HCEC 1CT (cell line): ENCODE data around the gene ABHD17C.

Experiments used
- DNase-seq: peaks from one replicate; pipeline ENCODE4 v3.0.0-alpha.2; 2017

The ABHD17C gene

DNA sequence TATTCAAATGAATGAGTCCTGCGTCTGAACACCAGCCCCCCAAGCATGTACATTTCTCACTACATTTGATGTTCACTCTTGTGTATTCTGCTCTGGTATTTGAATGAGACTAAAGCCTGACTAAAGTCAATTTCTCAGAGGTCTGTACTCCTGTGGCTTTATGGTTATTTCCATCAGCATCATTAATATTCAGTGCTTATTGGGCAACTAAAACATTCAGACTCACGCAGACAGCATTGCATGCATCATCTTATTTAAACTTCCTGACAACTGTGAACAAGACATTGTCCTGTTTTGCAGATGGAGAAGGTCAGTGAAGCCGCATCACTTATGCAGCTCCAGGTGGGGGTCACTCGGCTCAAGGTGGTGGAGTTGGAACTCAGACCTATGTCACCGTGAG, 95.1 kb downstream of the ABHD17C start:
- no peak for DNase-seq

DNA sequence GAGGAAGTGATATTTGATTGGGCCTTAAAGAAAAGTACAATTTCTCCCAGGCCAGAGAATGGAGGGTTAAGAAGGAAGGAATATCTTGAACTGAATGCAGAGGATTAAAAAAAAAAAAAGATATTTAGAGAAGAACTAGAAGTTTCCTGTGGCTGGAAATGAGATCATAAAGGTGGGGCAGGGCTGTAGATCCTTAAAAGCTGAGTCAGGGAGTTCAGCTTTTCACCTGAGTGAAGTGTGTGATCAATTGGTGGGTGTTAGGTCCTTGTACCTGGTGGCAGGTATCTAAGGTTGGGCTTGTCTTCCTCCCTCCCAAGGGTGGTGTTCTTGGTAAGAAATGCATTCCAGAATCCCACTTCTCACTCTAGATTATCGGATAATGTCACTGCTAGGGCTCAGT, 95.9 kb downstream of the ABHD17C start:
- no peak for DNase-seq

DNA sequence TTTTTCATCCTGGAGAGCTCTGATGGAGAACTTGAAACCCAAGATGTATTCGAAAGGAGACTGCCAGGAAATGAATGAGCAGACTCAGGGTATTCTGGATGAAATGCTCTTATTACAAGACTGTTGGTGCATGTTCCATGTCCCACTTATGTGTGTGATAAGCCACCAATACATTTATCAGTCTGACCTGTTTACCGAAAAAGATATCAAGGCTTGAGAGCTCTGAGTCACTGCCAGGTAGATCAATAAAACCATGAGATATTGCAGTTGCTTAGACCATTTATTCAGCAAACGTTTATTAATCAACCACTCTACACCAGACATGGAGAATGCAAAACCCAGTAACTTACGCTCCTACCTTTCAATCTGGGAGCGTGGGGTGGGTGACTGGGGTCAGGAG, 101.3 kb downstream of the ABHD17C start:
- no peak for DNase-seq

DNA sequence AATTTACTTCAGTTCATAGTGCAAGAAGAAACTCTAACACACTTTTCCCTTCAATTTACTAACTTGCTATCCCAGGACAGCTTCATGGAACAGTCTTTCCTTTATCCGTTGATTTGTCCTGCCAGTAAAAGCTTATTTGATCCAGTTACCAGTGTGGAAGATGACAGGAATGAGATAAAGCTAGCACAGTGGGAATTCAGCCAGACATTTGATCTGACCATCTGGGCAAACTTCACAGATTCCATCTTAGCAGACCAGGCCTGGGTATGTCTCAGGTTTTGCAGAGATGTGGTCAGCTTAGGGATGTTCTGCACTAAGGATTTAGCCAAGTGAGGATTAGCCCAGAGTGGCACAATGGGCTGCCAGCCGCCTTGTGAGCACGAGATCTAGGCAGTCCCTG, 103.8 kb downstream of the ABHD17C start:
- no peak for DNase-seq

DNA sequence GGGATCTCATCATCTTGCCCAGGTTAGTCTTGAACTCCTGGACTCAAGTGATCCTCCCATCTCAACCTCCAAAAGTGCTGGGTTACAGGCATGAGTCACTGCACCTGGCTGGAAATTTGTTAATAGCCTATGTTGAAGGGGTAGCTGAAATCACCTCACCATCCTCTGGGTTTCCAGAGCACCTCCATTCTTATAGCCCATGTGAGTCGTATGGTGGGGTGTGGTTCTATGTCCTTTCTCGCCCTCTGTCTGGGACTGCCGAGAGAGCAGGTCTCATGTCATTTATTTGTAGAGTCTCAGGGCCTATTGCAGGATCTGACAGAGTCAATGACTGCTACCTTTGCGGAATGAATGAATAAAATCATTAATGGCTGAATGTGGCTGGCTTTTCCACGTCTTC, 105.0 kb downstream of the ABHD17C start:
- DNase-seq, result no peak

DNA sequence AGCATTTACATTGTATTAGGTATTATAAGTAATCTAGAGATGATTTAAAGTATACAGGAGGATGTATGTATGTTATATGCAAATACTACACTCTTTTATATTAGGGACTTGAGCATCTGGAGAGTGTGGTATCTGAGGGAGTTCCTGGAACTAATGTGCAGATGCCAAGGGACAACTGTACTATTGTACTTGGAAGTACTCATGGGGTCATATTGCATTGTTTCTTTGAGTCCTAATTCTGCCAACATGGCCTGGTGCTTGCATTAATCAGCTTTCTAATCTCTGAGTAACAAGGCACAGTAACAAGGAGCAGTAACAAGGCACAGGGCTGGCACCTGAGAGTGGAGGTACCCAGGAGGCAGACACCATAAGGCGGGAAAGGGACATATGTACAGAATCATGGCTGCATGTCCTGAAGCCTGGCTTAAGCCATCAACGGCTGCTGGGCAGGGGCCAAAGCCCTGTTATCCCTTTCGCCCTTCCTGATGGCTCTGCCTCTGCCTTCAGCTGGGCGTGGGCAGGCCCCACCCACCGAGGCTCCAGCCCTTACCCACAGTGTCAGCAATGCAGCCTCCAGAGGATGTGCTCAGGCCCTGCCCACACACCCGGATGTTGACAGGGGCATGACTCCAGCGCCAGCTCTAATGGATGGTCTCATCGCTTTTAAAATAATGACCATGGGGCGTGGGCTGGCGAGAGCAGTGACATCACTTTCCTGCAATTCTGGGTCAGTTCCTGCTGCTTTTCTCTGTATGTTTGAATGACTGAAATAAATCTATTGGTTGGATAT, 107.0 kb downstream of the ABHD17C start:
- no peak for DNase-seq

DNA sequence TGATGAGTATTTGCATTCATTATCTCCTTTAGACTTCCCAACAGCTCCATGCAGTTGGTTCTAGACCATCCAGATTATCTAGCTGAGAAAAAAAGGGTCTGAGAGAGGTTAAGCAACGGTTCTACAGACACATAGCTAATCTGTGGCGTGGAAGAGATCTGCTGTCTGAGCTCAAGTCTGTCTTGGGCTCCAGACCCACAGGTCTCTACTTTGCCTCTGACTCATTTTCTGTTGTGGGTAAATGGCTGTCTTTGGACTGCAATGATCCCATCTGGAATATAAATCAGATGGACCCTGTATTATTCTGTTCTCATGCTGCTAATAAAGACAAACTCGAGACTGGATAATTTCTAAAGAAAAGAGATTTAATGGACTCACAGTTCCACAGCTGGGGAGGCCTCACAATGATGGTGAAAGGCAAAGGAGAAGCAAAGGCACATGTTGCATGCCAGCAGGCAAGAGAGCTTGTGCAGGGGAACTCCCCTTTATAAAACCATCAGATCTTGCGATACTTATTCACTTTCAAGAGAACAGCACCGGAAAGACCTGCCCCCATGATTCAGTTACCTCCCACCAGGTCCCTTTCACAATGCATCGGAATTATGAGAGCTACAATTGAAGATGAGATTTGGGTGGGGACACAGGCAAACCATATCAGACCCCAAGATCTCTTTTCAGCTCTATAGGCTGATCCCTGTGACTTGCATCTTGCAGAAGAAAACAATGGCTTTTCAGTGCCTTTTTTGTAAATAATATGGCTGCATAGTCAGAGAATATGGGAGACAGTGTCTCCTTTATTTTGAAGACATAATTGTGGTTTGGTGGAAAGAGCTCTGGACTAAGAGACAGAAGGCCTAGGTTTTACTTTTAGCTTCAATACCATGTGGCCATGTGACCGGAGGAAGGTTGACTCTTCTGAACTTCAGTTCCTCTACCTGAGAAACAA, 108.7 kb downstream of the ABHD17C start:
- DNase-seq, result no peak

DNA sequence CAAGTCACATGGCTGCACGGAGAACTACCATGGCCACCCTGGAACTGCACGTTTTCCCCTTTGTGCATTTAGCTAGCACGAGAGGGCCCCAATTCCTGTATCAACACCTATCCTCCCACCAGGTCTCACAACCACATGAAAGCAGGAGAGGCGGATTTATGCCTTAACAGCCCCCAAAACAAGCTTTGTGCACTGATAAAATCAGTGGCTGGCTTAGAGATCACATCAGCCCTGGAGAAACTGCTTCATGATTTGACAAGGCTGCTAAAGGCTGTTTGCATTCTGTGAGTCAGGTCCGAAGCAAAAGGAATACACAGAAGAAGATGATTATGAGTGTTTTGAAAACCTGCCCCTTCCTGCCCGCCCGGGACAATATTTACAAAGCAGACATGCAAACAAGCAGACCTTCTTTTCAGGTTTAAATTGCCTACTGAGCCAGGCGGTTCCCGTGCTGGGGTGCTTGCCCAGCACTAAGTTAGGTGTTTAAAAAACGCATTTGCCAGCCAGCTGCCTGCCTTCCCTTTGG, 109.9 kb downstream of the ABHD17C start:
- no peak for DNase-seq
